HCT116 (cell line): Measurements from ENCODE around the gene CREBRF. TPM values are rescaled to one million over a fixed set of nuclear protein-coding genes. Genes with fewer than 3 reads are reported as not detected.

Source experiments
- ATAC-seq: fragments of 200-7000 bp; cut with Tn5 transposase; 2 replicates; pipeline ENCODE4 v1.9.1; 2020; ENCODE audit warnings: mild to moderate bottlenecking, moderate library complexity
- BruUV-seq: library from RNA; stranded (reverse); fragments of 400-500 nt; replicated peaks from 2 replicates; lab custom pipeline; 2021; lab: Mats Ljungman, UMichigan
- CTCF ChIA-PET: fragments of 300-600 bp; sonication (Branson Sonifier 250); formaldehyde crosslinking; loops from one replicate; lab custom pipeline; 2021; ENCODE audit warnings: antibody characterized with exemption; lab: Charles Lee
- POLR2A ChIA-PET: fragments of 300-600, 350-600 bp; sonication (Branson Sonifier 250); formaldehyde crosslinking; loops from one replicate; lab custom pipeline; 2021; ENCODE audit warnings: antibody characterized with exemption; lab: Charles Lee
- RAD21 ChIA-PET, 2 experiments: fragments of 300-600 bp; sonication (Branson Sonifier 250); formaldehyde crosslinking; loops; one replicate each; lab custom pipeline; 2023; ENCODE audit warnings: low total read pairs in 2 of 2; ENCODE audit not compliant: uncharacterized antibody in 2 of 2, unreplicated experiment in 2 of 2, low non-redundant PET in 1 of 2; lab: Charles Lee
- DNase-seq: peaks from one replicate; pipeline ENCODE4 v3.0.0-alpha.2; 2010; ENCODE audit warnings: low read depth, low spot score
- H2AFZ ChIP-seq: fragments of 200-600 bp; shearing (Covaris generic), sonication (generic); 2 replicates; pipeline ENCODE4 v1.6.1; 2017; ENCODE audit warnings: low read depth, mixed run types, mixed read lengths, antibody characterized with exemption, low read length; ENCODE audit not compliant: poor library complexity, severe bottlenecking
- H3K27ac ChIP-seq: 2 replicates; pipeline ENCODE4 v1.5.1; 2012; ENCODE audit warnings: low read depth, low read length
- H3K27me3 ChIP-seq: fragments of 200-600 bp; sonication (generic); 2 replicates; pipeline ENCODE4 v1.6.1; 2016; ENCODE audit warnings: mixed run types, low read length, mixed read lengths; ENCODE audit not compliant: insufficient read depth
- H3K36me3 ChIP-seq, 2 experiments: fragments of 200-500 bp in 1 of 2; fragments of 200-600 bp in 1 of 2; sonication (Bioruptor generic) in 1 of 2; sonication (generic) in 1 of 2; 2 replicates each; pipeline versions ENCODE4 v1.5.1 to v1.6.1; 2014 to 2016; ENCODE audit warnings: low read length in 2 of 2, inconsistent platforms in 1 of 2, mixed read lengths in 1 of 2, mixed run types in 1 of 2; ENCODE audit not compliant: insufficient read depth in 2 of 2, control insufficient read depth in 1 of 2
- H3K4me1 ChIP-seq, 2 experiments: fragments of 200-600 bp in 1 of 2; sonication (generic) in 1 of 2; 2 replicates each; pipeline versions ENCODE4 v1.5.1 to v1.6.1; 2012 to 2017; ENCODE audit warnings: low read length in 2 of 2, inconsistent platforms in 1 of 2, mild to moderate bottlenecking in 1 of 2, mixed read lengths in 1 of 2, mixed run types in 1 of 2, moderate library complexity in 1 of 2; ENCODE audit not compliant: insufficient read depth in 2 of 2, control insufficient read depth in 1 of 2
- H3K4me2 ChIP-seq: fragments of 200-600 bp; sonication (generic); 2 replicates; pipeline ENCODE4 v1.6.1; 2017; ENCODE audit warnings: mixed run types, low read length, mixed read lengths
- H3K4me3 ChIP-seq, 2 experiments: fragments of 200-600 bp in 1 of 2; sonication (generic) in 1 of 2; replicated peaks in 1 of 2; 2 replicates each; pipeline ENCODE4 v1.5.1; 2011 to 2016; ENCODE audit warnings: low read length in 2 of 2, control low read depth in 1 of 2, low read depth in 1 of 2, mild to moderate bottlenecking in 1 of 2, mixed read lengths in 1 of 2, mixed run types in 1 of 2
- H3K79me2 ChIP-seq: fragments of 200-600 bp; sonication (generic); 2 replicates; pipeline ENCODE4 v1.6.1; 2017; ENCODE audit warnings: mild to moderate bottlenecking, mixed run types, low read length, moderate library complexity, mixed read lengths; ENCODE audit not compliant: insufficient read depth
- H3K9ac ChIP-seq: fragments of 200-600 bp; sonication (generic); 2 replicates; pipeline ENCODE4 v1.6.1; 2016; ENCODE audit warnings: low read length, mixed read lengths
- H3K9me2 ChIP-seq: fragments of 200-600 bp; sonication (generic), shearing (Covaris generic); 2 replicates; pipeline ENCODE4 v1.6.1; 2017; ENCODE audit warnings: mixed run types, mild to moderate bottlenecking, moderate library complexity; ENCODE audit not compliant: insufficient read depth
- H3K9me3 ChIP-seq, 2 experiments: fragments of 200-500 bp in 1 of 2; fragments of 200-600 bp in 1 of 2; sonication (Bioruptor generic) in 1 of 2; sonication (generic) in 1 of 2; 2 replicates each; pipeline ENCODE4 v1.6.1; 2014 to 2017; ENCODE audit warnings: low read length in 2 of 2, mixed read lengths in 2 of 2, inconsistent platforms in 1 of 2, low read depth in 1 of 2, mild to moderate bottlenecking in 1 of 2, mixed run types in 1 of 2, moderate library complexity in 1 of 2; ENCODE audit not compliant: control insufficient read depth in 1 of 2, insufficient read depth in 1 of 2
- H4K20me1 ChIP-seq: fragments of 200-600 bp; sonication (generic), shearing (Covaris generic); 2 replicates; pipeline ENCODE4 v1.6.1; 2017; ENCODE audit warnings: mixed run types, mild to moderate bottlenecking, moderate library complexity; ENCODE audit not compliant: insufficient read depth
- CBX3 ChIP-seq: IDR thresholded peaks from 2 replicates; pipeline ENCODE4 v1.6.1; 2012; ENCODE audit warnings: low read depth
- CTCF ChIP-seq, 3 experiments: fragments of 200-600 bp in 1 of 3; sonication (generic) in 1 of 3; IDR thresholded peaks in 2 of 3; conservative IDR thresholded peaks in 1 of 3; 2 replicates each; pipeline ENCODE4 v1.5.1; 2012 to 2017; ENCODE audit warnings: low read depth in 2 of 3, low read length in 2 of 3, antibody characterized with exemption in 1 of 3, borderline replicate concordance in 1 of 3, control low read depth in 1 of 3, mild to moderate bottlenecking in 1 of 3, mixed read lengths in 1 of 3, mixed run types in 1 of 3, moderate library complexity in 1 of 3; ENCODE audit not compliant: insufficient read depth in 1 of 3
- ELF1 ChIP-seq: IDR thresholded peaks from 2 replicates; pipeline ENCODE4 v1.6.1; 2012; ENCODE audit warnings: low read depth, borderline replicate concordance
- POLR2AphosphoS5 ChIP-seq: IDR thresholded peaks from 2 replicates; pipeline ENCODE4 v1.6.1; 2011; ENCODE audit warnings: mild to moderate bottlenecking, low read depth, low read length, moderate library complexity
- SIN3A ChIP-seq: IDR thresholded peaks from 2 replicates; pipeline ENCODE4 v1.6.1; 2012; ENCODE audit warnings: low read depth
- SP1 ChIP-seq: IDR thresholded peaks from 2 replicates; pipeline ENCODE4 v1.6.1; 2012; ENCODE audit warnings: low read depth
- YY1 ChIP-seq: IDR thresholded peaks from 2 replicates; pipeline ENCODE4 v1.6.1; 2011; ENCODE audit warnings: low read length, low read depth, moderate library complexity, mild to moderate bottlenecking; ENCODE audit not compliant: insufficient replicate concordance; ENCODE audit errors: extremely low read depth
- ZFX ChIP-seq: fragments of 450-650 bp; IDR thresholded peaks from 2 replicates; pipeline ENCODE4 v1.6.1; 2017
- intact Hi-C: fragments of 100-400 bp; cut with micrococcal nuclease; formaldehyde crosslinking; loops from 2 replicates; pipeline ENCODE4 v1.10.0; 2022
- total RNA-seq: library from RNA; stranded (reverse); gene quantifications from one replicate; pipeline ENCODE4 v1.2.1, GENCODE V29; 2021; ENCODE audit not compliant: unreplicated experiment

CREBRF gene
- total RNA-seq, 1 experiment from 2014 or later = 7.7 TPM

DNA sequence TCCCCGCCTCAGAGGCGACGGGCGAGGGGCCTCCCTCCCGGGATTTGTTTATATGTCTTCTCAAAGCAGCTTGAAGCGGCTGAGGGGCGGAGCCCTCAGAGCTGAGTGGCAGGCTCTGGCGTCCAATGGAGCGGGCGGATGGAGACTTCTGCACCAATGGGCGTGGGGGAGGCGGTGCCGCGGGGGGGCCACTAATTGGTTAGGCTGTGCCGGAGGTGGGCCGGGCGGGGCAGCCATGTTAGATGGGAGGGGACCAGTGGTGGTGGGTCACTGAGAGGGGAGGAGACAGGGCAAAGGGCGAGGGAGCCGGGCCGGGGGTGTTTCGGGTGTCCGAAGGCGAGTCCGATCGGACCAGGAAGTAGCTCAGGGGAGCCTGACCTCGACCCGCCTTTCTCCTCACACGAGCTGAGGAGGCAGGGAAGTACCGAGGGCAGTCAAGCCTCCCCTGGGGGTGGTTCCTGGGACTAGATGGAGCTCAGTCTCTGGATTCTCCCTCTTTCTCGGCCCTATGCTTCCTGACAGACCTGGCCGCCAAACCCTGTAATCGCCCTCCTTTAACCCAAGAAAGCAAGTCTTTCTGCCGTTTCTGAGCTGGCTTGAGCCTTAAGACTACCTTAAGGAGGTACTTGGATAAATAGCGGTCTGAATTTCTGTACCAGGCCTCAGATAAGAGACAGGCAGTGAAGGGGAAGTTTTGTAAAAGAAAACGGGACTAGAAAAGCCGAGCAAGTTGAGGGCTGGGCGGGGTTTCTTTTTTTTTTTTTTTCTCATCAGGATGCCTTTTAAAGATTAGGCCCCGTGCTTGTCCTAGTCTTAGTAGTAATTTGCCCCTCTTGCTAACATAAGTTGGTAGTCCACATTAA is 1.1 kb downstream of the CREBRF start:
- peaks cover 11 to 18% of the 10 kb centered on the region in 2 experiments for H3K4me1 ChIP-seq
- H3K9ac ChIP-seq = peak overlapping the region; percentile 67
- peak overlapping the region; percentile 65 for H3K27ac ChIP-seq
- H3K4me2 ChIP-seq = peak overlapping the region; percentile 92
- H2AFZ ChIP-seq = peak overlapping the region; percentile 58
- H3K27me3 ChIP-seq = no peaks in the 10 kb centered on the region
- ChIA-PET CTCF (interaction anchor here (0.9 to 1.0 kb wide), 3 partner anchors 15 to 74 kb away, joined by 3 to 4 read pairs (median 3); partner anchors contain the start of gene ATP6V0E1), RAD21 (no interaction called here), POLR2A (interaction anchor here (0.9 to 1.5 kb wide), 3 partner anchors 9 to 99 kb away, joined by 3 to 6 read pairs (median 3); partner anchors contain the start of gene ATP6V0E1)
- H3K36me3 ChIP-seq = no peaks in the 10 kb centered on the region
- peak overlapping the region; percentile 64 to 72 for H3K4me3 ChIP-seq
- DNase-seq (peak; percentile 95), ATAC-seq (peak; percentile 89)
- intact Hi-C loops = loop anchor here (1.0 kb wide), 1 partner anchor 74 kb away; the partner anchor contains the start of gene ATP6V0E1
- no peaks in the 10 kb centered on the region for H3K9me3 ChIP-seq
- no peaks in the 10 kb centered on the region for H4K20me1 ChIP-seq
- TSS peak; percentile 74 for BruUV-seq
- no peaks in the 10 kb centered on the region for H3K79me2 ChIP-seq
- H3K9me2 ChIP-seq = no peaks in the 10 kb centered on the region
- TF ChIP-seq CBX3 (no peak), SP1 (peak; percentile 99), YY1 (peak; percentile 92), POLR2AphosphoS5 (peak; percentile 65), CTCF (IDR thresholded peaks at IDR 0.05 in 2 of 3, conservative IDR thresholded peaks at IDR 0.05 in 1 of 3; ENCODE audit: borderline replicate concordance in 1 of 3, insufficient read depth in 1 of 3, low read depth in 2 of 3, low read length in 2 of 3) (peak in 2 of 3 experiments; percentile 5 to 17; a peak in 1 of 6 replicates), ZFX (peak; percentile 20; the same call in 1 of the 2 replicates), ELF1 (no peak), SIN3A (peak; percentile 54; the same call in 1 of the 2 replicates)
